OCI-LY3 (cell line): ENCODE measurements around the gene REXO1.
A peak's percentile ranks its signal among the peaks of the same experiment; 100 is the strongest.

ENCODE experiments used
- H2AFZ ChIP-seq: fragments of 200-600, 300-600 bp; shearing (Covaris generic); 2 replicates; pipeline ENCODE4 v1.6.0; 2014; ENCODE audit warnings: antibody characterized with exemption, low read depth, low read length
- H3K27ac ChIP-seq: fragments of 200-600, 300-600 bp; sonication (generic); 2 replicates; pipeline ENCODE4 v1.5.1; 2014; ENCODE audit warnings: mild to moderate bottlenecking, low read length, moderate library complexity, mixed read lengths
- H3K27me3 ChIP-seq: fragments of 200-600, 300-600 bp; sonication (generic); 2 replicates; pipeline ENCODE4 v1.6.1; 2014; ENCODE audit warnings: low read depth, low read length, mixed read lengths
- H3K36me3 ChIP-seq: fragments of 200-600, 300-600 bp; sonication (generic); replicated peaks from 2 replicates; pipeline ENCODE3; 2014; ENCODE audit warnings: low read depth, low read length, mixed read lengths
- H3K4me1 ChIP-seq: fragments of 300-600, 200-600 bp; sonication (generic); 2 replicates; pipeline ENCODE4 v1.6.1; 2014; ENCODE audit warnings: low read length, mixed read lengths
- H3K4me2 ChIP-seq: fragments of 200-600, 300-600 bp; sonication (generic); 2 replicates; pipeline ENCODE4 v1.6.1; 2014; ENCODE audit warnings: low read length, mixed read lengths
- H3K4me3 ChIP-seq: fragments of 300-600, 200-600 bp; sonication (generic); 2 replicates; pipeline ENCODE4 v1.5.1; 2014; ENCODE audit warnings: antibody characterized with exemption, mild to moderate bottlenecking, low read length, moderate library complexity
- H3K79me2 ChIP-seq: fragments of 300-600, 200-600 bp; shearing (Covaris generic); 2 replicates; pipeline ENCODE4 v1.6.1; 2014; ENCODE audit warnings: mild to moderate bottlenecking, low read length, mixed read lengths
- H3K9ac ChIP-seq: fragments of 300-600, 200-600 bp; shearing (Covaris generic); 2 replicates; pipeline ENCODE4 v1.6.0; 2014; ENCODE audit warnings: mild to moderate bottlenecking, low read length, moderate library complexity
- H3K9me3 ChIP-seq: fragments of 200-600, 300-600 bp; shearing (Covaris generic); 2 replicates; pipeline ENCODE4 v1.6.1; 2014; ENCODE audit warnings: low read length, mixed read lengths; ENCODE audit not compliant: insufficient read depth
- H4K20me1 ChIP-seq: fragments of 200-600, 300-600 bp; sonication (generic); 2 replicates; pipeline ENCODE4 v1.6.1; 2016; ENCODE audit warnings: low read length, mixed read lengths; ENCODE audit not compliant: insufficient read depth
- CTCF ChIP-seq: fragments of 200-600, 300-600 bp; sonication (generic); IDR thresholded peaks from 2 replicates; pipeline ENCODE4 v1.5.1; 2014; ENCODE audit warnings: antibody characterized with exemption, low read length, low read depth
- EZH2phosphoT487 ChIP-seq: fragments of 200-600 bp; shearing (Covaris generic); IDR thresholded peaks from 2 replicates; pipeline ENCODE4 v1.6.1; 2018; ENCODE audit warnings: antibody characterized with exemption, mixed run types, low read depth

REXO1 gene

GRCh38 chr19:1858412-1859081 lies 10.3 kb upstream of the REXO1 start:
- no peak overlapping the region for H2AFZ ChIP-seq
- H3K9me3 ChIP-seq, result no peaks in the 10 kb centered on the region
- H3K79me2 ChIP-seq, result peaks cover 97% of the 10 kb centered on the region
- H3K27me3 ChIP-seq, result no peaks in the 10 kb centered on the region
- no peaks in the 10 kb centered on the region for H3K36me3 ChIP-seq
- H3K4me2 ChIP-seq, result peak overlapping the region; percentile 99
- TF ChIP-seq CTCF, result no peak
- TF ChIP-seq EZH2phosphoT487, result no peak
- peak overlapping the region; percentile 90; the same call in 1 of the 2 replicates for H3K4me3 ChIP-seq
- H3K4me1 ChIP-seq, result peaks cover 71% of the 10 kb centered on the region
- peaks cover 60% of the 10 kb centered on the region for H4K20me1 ChIP-seq
- peak overlapping the region; percentile 89 for H3K27ac ChIP-seq
- H3K9ac ChIP-seq, result no peak overlapping the region

DNA sequence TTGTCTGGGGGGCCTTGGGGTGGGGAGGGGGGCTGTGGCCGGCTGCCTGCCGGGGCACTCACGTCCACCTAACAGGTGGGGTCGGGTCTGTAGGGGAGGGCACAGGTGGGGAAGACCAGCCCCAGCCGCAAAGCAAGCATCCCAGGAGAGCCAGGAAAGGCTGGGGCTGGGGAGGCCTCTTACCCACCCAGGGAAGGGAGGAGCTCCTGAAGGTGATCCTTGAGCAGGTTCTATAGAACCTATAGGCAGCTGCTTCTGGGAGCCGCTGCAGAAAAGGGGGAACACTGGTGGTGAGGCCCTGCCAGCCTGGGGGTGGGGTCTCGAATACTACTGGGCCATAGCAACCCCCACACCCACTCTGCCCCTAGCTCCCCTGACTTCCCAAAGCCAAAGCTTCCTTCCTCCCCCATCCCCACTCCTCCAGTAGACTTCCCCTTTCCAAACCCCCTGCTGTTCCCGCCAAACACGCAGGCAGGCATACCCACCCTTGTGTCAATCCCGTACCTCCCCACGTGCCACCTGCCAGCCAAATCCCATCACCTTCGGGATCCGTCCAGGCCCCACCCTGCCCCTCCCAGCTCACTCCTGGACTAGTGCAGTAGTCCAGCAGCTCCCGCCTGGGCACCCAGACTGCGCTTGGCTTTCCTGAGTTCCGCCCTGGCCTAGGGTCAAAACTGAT lies 9.5 kb upstream of the REXO1 start:
- Histone ChIP-seq H3K36me3 (no peaks in the 10 kb centered on the region), H3K9me3 (no peaks in the 10 kb centered on the region), H3K4me1 (peaks cover 77% of the 10 kb centered on the region), H2AFZ (no peak overlapping the region), H3K79me2 (peaks cover 100% of the 10 kb centered on the region), H3K4me3 (peak overlapping the region; percentile 90), H3K27ac (peak overlapping the region; percentile 89), H3K9ac (peak overlapping the region; percentile 97), H3K27me3 (no peaks in the 10 kb centered on the region), H4K20me1 (peaks cover 64% of the 10 kb centered on the region), H3K4me2 (peak overlapping the region; percentile 99)
- no peak for TF ChIP-seq CTCF
- TF ChIP-seq EZH2phosphoT487, result no peak

DNA sequence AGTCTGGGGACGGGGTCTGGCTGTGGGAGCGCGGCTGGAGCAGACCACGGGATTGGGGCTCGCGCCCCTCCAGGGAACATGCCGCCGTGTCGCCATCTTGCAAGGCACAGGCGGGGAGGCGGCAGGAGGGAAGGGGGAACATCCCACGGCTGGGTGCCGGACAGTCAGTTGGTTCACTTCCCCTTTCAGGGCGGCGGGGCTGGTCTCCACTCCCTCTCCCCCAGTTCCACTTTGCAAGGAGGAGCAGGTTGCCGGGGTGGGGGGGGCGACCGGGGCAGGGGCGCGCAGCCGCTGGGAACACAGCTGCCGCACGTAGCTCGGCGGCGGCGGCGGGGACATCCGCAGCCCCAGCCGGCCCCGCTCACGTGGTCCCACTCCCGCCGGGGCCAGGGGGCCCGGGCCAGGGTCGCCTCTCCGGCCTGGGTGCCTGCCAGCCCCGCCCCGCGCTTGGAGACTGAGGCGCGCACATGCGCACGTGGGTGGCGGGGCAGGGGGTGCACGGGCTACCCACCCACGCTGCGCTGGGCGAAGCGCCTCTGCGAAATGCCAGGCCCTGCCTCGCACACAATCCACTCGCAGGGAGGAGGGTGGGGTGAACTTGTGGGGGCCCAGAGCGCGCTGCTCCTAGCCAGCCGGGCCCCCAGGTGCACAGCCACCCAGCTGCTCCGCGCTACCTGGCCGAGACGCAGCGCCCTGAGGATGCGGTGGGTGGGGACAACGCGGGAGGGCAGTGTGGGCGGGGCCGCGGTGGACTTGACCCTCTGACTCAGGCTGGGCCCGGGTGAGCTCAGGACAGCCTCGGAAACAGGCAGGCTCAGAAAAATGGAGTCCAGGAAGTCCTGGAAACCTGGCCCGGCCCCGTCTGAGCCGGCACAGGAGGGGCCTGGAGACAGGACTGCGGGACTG lies 8.7 kb upstream of the REXO1 start:
- H3K79me2 ChIP-seq, result peaks cover 99% of the 10 kb centered on the region
- peak overlapping the region; percentile 97 for H3K9ac ChIP-seq
- H2AFZ ChIP-seq, result no peak overlapping the region
- H3K27ac ChIP-seq, result peak overlapping the region; percentile 89
- no peaks in the 10 kb centered on the region for H3K36me3 ChIP-seq
- no peaks in the 10 kb centered on the region for H3K9me3 ChIP-seq
- H3K4me3 ChIP-seq, result peak overlapping the region; percentile 90
- peaks cover 77% of the 10 kb centered on the region for H3K4me1 ChIP-seq
- peaks cover 60% of the 10 kb centered on the region for H4K20me1 ChIP-seq
- peak overlapping the region; percentile 99 for H3K4me2 ChIP-seq
- TF ChIP-seq EZH2phosphoT487 (no peak), CTCF (no peak)
- no peaks in the 10 kb centered on the region for H3K27me3 ChIP-seq

- H3K4me2 ChIP-seq, result peak overlapping the region; percentile 99
- peaks cover 98% of the 10 kb centered on the region for H3K79me2 ChIP-seq
Measured at GRCh38 chr19:1856345-1856697, 8.0 kb upstream of the REXO1 start.

More at GRCh38 chr19:1856345-1856697, 8.0 kb upstream of the REXO1 start:
- no peaks in the 10 kb centered on the region for H3K27me3 ChIP-seq
- no peak for TF ChIP-seq EZH2phosphoT487
- TF ChIP-seq CTCF, result no peak
- H3K36me3 ChIP-seq, result no peaks in the 10 kb centered on the region
- peak overlapping the region; percentile 97 for H3K9ac ChIP-seq
- H4K20me1 ChIP-seq, result peaks cover 54% of the 10 kb centered on the region
- H3K9me3 ChIP-seq, result no peaks in the 10 kb centered on the region
- peak overlapping the region; percentile 90 for H3K4me3 ChIP-seq
- H2AFZ ChIP-seq, result no peak overlapping the region
- H3K27ac ChIP-seq, result peak overlapping the region; percentile 89
- H3K4me1 ChIP-seq, result peaks cover 76% of the 10 kb centered on the region
